ENCODE measurements around the gene ALDH3B2. TPM values are rescaled to one million over a fixed set of nuclear protein-coding genes. Genes with fewer than 3 reads are reported as not detected.
"Not testable (repeated sequence)": the region's sequence is repeated elsewhere in the genome, so short reads cannot be mapped to it uniquely, and the experiment has no call there.

The ALDH3B2 gene
- total RNA-seq, 1 experiment from 2014 or later = not detected

DNA sequence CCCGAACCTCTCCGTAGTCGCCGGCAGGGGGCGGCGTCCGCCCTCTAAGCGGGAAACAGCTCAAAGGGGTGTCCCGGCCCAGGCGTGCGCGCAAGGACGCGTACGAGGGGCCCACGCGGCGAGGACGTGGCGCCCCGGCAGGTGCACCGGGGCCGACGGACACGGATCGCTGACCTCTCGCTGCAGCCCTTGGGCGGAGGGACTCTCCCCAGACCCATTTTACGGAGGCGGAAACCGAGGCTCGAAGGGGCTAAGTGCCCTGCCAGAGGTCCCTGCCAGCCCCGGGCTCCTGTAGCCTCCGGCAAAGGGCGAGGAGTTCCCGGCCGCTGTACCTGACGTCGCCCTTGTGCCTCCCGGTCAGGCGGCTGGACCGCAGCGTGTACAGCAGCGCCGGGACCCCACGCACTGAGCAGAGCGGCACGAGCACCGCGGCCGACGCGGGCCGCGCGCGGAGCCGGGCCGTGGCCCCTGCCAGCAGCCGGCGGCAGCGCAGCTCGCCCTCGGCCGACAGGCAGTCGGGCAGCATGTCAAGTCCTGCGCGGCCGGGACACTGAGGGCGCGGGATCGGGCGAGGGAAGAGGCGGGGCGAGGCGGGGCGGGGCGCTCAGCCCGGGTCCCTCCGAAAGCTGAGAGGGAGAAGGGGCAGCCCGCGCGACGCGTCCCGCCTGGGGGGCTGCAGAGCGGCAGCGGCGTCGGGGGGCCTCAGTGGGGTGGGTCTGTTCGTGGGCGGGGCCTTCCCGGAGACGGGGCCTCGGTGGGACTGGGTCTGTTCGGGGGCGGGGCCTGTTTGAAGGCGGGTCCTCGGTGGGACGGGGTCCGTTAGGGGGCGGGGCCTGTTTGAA, 44.8 kb downstream of the ALDH3B2 start, which contains the start of gene NUDT8:
NUDT8 (minus strand) TSS at position 552 of the 842 bp plus-strand sequence; CDS start at position 526, 26 bp downstream.
- peak; percentile 64 for DNase-seq (ENCODE audit: low spot score)

DNA sequence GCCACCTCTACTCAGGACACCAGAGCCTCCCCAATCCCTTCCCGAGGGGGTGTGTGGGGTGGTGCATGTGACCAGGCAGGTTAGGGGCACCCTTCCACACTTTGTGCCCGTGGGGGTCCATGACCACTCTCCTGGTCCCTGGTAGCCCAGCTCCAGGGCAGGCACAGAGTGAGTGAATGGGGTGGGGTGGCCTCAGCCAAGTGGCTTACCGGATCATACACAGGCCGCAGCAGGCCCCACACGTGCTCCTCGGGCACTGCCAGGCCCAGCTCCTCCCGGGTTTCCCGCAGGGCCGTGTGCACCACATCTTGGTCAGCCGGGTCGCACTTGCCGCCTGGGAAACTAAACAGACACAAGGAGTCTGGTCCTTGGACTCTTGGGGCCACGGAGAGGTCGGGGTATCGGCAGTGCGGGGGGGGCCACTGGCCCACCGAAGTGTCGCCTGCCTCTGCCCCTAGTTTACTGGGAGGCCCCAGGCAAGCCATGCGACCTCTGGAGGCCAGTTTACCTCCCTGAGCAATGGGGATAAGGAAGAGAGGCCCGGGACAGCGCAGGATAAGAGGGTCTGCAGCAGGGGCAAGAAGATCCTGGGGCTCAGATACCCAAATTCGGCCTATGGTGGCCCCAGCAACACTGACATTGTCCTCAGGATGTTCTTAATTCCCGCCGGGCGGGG, 45.6 kb downstream of the ALDH3B2 start:
- DNase-seq (ENCODE audit: low spot score) = no peak

DNA sequence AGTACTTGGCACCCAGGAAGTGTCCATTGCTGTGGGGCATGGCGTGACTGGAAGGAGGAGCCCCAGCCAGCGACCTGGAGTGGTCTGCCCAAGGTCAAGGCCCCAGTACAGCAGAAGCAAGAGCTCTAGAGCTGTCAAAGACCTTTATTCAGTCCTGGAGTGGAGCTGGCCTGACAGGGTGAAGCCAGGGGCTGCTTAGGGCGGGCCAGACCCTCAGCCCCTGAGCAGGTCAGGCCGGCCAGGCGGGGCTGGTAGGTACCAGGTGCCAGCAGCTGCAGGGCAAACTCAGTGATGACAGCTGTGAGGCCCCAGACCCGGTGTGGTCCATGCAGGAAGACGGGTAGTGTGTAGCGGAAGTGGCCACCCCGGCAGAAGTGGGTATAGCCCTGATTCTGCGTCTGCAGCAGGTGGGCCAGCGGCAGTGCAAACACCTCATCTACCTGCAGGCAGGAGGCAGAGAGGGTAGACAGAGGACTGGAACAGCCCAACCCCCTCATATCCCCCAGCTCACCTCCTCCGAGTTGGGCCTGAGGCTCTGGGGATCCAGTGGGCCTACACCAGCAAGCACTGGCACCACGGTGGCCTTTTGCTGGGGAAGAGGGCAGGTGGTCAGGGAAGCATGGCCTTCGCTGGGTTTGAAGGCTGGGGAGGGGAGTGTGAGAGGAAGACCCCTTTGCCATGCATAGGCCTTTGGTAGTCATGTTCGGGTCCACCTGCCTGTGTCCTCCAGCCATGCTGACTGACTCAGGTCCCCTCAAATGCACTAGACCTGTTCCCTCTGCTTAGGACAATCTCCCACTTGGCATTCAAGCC, 46.4 kb downstream of the ALDH3B2 start:
- no peak for DNase-seq (ENCODE audit: low spot score)

DNA sequence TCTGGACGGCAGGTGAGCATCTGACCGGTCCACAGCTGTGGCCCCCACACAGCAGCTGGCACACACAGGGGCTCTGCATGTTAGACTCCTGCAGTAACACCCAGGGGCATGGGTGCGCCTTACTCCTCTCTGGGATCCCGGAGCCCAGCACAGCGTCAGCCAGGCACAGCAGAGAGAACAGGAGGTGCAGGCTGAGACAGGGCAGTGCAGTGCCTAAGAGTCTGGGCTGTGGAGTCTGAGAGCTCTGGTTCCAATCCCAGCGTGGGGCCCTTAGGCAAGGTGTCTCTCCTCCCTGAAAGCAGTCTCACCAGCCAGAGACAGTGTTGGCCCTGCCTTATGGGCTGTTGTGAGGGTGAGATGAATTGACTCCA, 47.0 kb downstream of the ALDH3B2 start:
- DNase-seq (ENCODE audit: low spot score) = no peak

DNA sequence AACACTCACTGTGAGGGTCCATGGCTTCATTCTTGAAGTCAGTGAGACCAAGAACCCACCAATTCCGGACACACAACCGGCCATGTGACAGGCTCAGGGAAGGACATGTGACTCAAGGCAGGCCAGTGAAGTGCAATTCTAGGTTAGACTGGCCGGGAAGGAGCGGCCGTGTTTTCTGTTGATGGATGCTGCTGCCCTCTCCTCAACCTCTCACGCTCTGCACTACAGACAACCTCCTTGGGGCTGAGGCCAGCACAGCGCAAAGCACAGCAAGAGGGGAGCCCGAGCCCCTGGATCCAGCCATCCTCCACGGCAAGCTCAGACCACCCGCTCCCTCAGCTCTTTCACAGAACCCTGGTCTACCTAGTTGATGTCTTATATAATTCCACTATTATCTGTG, 47.5 kb downstream of the ALDH3B2 start:
- DNase-seq (ENCODE audit: low spot score) = no peak

DNA sequence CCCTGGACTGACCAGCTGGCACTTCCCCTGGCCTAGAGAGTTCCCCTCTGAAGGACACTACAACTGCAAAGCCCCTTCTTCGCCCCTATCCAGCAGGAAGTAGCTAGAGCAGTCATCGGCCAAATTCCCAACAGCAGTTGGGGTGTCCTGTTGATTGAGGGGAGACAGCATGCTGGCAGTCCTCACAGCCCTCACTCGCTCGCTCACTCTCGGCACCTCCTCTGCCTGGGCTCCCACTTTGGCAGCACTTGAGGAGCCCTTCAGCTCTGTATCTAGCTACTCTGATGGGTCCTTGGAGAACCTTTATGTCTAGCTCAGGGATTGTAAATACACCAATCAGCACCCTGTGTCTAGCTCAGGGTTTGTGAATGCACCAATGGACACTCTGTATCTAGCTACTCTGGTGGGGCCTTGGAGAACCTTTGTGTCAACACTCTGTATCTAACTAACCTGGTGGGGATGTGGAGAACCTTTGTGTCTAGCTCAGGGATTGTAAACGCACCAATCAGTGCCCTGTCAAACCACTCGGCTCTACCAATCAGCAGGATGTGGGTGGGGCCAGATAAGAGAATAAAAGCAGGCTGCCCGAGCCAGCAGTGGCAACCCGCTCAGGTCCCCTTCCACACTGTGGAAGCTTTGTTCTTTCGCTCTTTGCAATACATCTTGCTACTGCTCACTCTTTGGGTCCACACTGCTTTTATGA, 48.1 kb downstream of the ALDH3B2 start:
- not testable (repeated sequence) for DNase-seq (ENCODE audit: low spot score)

DNA sequence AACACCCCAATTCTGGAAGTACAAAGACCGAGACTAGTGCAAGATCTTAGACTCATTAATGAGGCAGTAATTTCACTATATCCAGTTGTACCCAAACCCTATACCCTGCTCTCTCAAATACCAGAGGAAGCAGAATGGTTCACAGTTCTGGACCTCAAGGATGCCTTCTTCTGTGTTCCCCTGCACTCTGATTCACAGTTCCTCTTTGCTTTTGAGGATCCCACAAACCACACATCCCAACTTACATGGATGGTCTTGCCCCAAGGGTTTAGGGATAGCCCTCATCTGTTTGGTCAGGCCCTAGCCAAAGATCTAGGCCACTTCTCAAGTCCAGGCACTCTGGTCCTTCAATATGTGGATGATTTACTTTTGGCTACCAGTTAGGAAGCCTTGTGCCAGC, 50.6 kb downstream of the ALDH3B2 start:
- DNase-seq (ENCODE audit: low spot score) = not testable (repeated sequence)

DNA sequence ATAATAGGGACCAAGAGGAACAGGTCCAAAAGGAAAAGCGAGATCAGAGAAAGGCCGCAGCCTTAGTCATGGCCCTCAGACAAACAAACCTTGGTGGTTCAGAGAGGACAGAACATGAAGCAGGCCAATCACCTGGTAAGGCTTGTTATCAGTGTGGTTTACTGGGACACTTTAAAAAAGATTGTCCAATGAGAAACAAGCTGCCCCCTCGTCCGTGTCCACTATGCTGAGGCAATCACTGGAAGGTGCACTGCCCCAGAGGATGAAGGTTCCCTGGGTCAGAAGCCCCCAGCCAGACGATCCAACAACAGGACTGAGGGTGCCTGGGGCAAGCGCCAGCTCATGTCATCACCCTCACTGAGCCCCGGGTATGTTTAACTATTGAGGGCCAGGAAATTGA, 51.5 kb downstream of the ALDH3B2 start:
- not testable (repeated sequence) for DNase-seq (ENCODE audit: low spot score)

DNA sequence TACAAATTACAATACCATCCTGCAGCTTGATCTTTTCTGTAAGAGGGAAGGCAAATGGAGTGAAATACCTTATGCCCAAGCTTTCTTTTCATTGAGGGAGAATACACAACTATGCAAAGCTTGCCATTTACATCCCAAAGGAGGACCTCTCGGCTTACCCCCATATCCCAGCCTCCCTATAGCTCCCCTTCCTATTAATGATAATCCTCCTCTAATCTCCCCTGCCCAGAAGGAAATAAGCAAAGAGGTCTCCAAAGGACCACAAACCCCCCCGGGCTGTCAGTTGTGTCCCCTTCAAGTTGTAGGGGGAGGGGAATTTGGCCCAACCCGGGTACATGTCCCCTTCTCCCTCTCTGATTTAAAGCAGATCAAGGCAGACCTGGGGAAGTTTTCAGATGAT, 52.5 kb downstream of the ALDH3B2 start:
- DNase-seq (ENCODE audit: low spot score) = not testable (repeated sequence)

DNA sequence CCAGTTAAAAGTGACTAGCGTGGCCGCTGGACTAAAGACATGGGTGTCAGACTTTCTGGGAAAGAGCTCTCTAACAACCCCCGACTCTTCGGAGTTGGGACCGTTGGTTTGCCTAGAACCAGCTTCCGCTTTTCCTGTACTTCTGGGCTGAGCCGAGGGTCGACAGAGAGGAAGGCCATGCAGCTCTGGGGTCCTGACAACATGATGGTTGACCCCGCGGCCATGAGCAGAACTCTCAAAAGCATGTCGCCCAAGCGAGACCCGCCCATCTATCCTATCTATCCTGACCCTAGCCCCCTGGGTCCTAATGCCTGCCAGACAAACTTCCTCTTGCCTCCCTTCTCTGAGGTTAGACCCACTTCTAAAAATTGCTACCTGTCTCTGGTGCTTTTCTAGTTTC, 53.8 kb downstream of the ALDH3B2 start:
- not testable (repeated sequence) for DNase-seq (ENCODE audit: low spot score)

DNA sequence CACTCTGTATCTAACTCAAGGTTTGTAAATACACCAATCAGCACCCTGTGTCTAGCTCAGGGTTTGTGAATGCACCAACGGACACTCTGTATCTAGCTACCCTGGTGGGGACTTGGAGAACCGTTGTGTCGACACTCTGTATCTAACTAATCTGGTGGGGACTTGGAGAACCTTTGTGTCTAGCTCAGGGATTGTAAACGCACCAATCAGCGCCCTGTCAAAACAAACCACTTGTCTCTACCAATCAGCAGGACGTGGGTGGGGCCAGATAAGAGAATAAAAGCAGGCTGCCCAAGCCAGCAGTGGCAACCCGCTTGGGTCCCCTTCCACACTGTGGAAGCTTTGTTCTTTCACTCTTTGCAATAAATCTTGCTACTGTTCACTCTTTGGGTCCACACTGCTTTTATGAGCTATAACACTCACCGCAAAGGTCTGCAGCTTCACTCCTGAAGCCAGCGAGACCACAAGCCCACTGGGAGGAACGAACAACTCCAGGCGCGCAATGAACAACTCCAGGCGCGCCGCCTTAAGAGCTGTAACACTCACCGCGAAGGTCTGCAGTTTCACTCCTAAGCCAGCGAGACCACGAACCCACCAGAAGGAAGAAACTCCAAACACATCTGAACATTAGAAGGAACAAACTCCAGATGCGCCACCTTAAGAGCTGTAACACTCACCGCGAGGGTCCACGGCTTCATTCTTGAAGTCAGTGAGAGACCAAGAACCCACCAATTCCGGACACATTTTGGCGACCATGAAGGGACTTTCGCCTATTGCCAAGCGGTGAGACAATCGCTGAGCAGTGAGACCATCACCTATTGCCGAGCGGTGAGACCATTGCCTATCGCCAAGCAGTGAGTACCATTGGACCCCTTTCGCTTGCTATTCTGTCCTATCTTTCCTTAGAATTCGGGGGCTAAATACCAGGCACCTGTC, 54.5 kb downstream of the ALDH3B2 start:
- DNase-seq (ENCODE audit: low spot score) = not testable (repeated sequence)

DNA sequence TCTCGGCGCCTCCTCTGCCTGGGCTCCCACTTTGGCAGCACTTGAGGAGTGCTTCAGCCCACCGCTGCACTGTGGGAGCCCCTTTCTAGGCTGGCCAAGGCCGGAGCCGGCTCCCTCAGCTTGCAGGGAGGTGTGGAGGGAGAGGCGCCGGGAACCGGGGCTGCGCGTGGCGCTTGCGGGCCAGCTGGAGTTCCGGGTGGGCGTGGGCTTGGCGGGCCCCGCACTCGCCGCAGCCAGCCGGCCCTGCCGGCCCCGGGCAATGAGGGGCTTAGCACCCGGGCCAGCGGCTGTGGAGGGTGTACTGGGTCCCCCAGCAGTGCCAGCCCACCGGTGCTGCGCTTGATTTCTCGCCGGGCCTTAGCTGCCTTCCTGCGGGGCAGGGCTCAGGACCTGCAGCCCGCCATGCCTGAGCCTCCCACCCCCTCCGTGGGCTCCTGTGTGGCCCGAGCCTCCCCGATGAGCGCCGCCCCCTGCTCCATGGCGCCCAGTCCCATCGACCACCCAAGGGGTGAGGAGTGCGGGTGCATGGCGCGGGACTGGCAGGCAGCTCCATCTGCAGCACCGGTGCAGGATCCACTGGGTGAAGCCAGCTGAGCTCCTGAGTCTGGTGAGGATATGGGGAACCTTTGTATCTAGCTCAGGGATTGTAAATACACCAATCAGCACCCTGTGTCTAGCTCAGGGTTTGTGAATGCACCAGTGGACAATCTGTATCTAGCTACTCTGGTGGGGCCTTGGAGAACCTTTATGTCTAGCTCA, 55.3 kb downstream of the ALDH3B2 start:
- not testable (repeated sequence) for DNase-seq (ENCODE audit: low spot score)

DNA sequence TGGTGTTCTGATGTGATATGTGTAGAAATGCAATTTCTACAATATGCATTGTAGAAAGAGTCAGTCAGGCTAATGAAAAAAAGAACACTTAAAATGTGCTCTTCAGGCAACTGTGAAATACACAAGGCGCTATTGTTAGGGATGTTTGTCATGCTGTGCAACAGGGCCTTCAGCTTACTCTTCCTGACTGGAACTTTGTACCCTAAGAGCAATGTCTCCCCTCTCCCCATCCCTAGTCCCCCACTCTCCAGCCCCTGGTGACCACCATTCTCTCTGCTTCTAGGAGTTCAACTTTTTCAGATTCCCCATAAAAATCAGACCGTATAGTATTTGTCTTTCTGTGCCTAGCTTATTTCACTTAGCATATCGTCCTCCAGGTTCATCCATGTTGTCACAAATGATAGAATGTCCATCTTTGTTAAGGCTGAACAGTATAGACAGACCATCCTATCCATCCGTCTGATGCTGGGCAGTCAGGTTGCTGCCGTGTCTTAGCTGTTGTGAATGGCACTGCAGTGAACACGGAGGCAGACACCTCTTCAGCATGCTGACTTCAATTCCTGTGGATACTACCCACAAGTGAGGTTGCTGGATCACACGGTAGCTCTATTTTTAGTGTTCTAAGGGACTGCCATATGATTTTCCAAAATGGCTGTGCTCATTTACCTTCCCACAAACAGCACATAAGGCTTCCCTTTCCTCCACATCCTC, 57.0 kb downstream of the ALDH3B2 start:
- no peak for DNase-seq (ENCODE audit: low spot score)

DNA sequence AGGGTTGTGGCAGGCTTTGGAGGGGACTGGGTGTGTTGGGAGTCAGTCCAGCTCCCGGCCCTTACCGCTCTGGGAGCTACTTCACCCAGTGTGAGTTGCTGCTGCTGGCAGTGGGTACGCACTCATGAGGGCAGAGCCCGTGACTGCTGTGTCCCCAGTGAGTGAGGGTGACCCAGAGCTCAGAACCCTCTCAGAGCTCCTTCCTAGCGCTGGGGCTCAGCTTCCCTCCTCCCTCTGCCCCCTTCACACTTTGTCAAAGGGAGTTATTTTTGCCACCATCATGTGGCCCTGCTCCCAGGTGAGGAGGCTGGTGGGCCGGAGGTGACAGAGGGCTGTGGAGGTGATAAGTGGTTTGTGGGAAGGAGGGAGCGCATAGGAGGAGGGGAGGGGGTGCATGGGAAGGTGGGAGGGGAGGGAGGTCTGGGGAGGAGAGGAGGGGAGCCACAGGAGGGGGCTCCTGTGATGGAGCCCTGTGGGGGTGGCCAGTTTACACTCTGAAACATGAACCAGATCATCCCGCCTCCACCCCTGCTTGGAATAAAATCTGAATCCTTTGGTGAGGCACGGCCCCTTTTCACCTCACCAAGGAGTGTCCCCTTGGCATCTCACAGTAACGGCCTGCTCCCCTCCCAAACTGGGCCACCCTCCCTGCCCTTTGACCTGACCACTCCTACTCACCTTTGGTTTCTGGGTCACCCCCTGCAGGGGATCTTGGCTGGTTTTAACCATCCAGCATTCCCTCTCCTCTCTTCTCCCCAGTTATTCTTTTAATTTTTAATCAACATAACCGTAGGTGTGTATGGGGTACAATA, 57.8 kb downstream of the ALDH3B2 start:
- DNase-seq (ENCODE audit: low spot score) = no peak

DNA sequence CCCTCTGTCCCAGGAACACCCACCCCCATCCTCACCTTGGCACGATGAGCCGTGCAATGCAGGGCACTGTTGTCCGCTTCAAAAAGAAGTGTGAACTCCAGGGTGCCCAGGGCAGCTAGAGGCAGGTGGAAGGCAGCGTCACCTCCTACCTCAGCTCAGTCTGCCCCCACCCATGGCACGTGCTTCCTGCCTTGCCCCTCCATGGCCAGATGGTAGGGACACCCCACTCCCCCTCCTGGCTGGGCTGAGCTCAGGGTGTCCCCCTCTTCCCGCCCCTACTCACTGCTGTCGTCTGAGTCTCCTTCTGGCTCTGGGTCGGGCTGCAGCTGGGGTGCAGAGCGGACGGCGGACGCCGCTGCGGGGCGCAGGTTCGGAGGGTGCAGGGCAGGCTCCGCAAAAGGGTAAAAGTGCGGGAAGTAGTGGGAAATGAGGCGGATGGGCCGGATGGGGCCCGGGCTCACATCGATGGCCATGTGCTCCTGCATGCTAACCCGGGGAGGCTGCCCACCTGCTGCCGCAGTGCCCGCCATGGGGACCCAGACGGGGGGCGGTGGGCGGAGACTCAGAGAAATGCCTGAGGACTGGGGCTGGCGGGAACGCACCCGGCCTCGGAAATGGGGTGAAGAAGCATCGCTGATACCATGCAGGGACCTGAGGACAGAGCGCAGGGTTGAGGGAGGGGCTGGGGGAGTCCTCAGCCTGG, 58.5 kb downstream of the ALDH3B2 start:
- DNase-seq (ENCODE audit: low spot score) = no peak

DNA sequence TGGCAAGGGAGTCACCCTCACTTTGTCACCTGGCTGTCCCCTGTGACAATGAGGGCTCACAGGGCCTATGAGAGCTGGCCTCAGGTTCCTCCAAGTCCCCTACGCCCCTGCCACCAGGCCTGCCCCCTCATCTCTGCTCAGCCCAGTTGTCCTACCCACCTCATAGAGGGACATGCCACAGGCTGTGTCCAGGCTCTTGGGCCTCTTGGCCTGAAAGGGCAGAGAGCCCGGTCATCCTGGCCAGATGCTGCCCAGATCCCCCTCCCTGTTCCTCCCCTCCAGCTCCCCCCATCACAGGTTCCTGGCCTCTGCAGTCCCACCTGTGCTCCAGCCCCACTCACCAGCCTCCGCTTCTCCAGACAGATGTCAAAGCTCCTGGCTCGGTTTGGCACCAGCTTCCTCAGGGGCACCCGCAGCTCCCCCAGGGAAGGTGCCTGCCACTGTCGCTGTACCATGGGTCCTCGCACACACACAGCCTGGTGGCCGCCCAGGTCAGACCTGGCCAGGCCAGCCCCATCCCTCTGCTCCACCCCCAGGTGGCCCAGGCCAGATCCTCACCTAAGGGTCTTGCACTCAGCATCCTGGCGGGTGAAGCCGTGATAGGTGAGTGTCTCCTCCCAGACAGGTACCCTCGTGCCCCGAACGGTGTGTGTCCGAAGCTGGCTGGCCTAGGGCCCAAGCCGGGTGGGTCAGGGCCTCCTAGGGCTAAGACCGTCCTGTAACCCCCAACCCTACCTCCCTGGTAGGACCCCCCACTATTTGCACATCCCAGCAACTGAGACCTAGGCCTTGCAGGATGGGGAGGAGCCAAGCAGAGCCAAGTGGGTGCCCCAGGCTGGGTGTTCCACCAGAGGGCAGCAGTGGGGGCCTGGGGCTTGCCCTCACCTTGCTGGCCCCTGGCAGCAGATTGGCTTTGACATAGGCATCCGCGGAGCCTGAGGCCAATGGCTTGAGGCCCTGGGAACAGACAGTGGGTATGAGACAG, 59.4 kb downstream of the ALDH3B2 start:
- DNase-seq (ENCODE audit: low spot score) = peak; percentile 22

All from H4 (cell line).